Activated CD4-positive, CD25-positive, alpha-beta regulatory T cell treated with anti-CD3 and anti-CD28 coated beads, Interleukin-2, amount 50 U/mL, for 24 hours (primary cell): ENCODE results near the gene MT1H.
"Not testable (repeated sequence)": the region's sequence is repeated elsewhere in the genome, so short reads cannot be mapped to it uniquely, and the experiment has no call there.

ENCODE experiments used
- ATAC-seq, 2 donors: fragments of 150-1000 bp; cut with Tn5 transposase; one replicate each; pipeline ENCODE4 v1.10.0; 2021; ENCODE audit warnings: mild to moderate bottlenecking in 1 of 2, moderate library complexity in 1 of 2

The MT1H gene

DNA sequence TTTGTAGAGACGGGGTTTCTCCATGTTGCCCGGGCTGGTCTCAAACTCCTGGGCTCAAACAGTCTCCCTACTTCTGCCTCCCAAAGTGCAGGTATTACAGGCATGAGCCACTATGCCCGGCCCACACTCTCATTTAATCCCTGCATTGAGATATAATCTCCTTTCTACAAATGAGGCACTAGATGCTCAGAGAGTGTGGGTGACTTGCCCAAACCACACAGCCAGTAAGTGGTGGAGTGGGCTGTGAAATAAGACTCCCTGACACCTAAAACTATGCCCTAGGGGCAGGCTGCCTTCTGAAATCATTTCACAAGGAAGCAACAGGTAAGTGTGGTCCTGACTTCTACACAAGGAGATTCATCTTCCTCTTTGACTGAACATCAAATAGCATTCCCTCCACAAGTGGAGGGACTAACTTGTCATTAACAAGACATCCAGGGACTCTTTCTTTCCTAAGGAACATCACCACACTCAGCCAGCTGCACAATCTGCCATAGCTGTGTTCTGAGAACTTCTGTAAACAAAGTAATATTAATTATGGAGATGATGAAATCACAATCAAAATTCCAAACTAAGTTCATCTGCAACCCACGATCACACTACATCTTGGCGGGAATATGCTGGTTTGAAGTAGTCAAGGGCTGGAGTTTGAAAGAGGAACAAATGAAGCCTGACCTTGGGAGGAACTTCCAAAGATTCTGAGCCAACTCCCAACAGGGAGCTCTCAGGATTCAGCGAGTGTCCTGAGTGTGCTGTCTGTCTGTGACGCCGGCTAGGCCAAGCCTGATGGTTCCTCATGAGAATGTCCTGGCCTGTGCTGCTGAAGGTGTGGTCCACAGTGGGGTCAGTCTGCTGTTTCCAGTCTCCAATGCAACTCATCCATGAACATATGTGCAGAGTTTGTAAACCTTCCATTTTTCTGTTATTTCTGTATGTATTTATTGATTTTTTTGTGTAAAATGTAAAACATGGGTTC is 4.0 kb upstream of the MT1H start:
- not testable (repeated sequence) for ATAC-seq

DNA sequence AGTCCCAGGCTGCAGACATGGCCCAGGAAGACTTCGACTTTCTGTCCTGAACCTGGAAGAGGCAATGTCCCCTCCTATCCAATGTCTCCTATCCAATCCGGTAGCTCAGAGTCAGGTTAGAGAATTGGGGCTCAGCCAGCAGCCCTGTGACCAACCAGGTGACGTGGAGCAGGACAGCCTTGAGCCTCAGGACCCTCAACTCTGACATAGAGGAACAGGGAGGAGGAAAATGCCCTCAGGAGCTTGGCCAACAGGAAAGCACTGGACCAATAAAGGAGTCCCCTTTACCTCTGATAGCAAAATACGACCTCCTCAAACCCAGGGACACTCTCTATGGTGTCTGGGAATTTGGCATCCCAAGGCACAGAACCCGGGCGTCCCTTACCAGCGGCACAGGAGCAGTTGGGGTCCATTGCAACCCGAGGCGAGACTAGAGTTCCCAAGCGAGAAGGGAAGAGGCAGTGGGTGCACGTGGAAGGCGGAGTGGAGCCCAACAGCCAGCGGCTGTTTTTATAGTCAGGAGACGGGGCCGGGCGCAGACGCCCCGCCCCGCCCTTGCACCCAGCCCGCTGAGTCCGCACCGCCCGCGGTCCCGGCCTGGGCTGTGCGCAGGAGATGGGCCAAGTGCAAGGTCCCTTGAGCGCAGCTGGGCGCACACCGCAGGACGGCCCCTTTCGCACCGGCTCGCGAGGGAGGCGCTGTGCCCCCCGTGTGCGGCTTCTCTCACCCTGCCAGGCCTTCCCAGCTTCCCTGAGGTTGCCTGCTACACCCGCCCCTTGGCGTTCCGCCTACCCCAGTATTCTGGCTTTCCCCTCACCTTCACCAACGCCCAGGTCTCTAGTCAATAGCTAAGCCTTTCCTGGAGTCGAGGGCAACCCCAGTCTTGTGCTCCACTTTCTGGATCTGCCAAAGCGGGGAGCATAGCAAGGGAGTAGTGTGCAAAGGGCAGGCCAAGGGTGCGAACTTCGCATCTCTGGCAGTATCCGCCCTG is 1.7 kb upstream of the MT1H start, which contains the start of gene MT1G:
Gene MT1G (minus strand): TSS at position 485 of the 991 bp plus-strand sequence. CDS start 72 bp downstream, at position 413.
- peak; percentile 44 to 55 for ATAC-seq

GRCh38 chr16:56669840-56670619 is 416 bp downstream of the MT1H start:
- no peak for ATAC-seq

GRCh38 chr16:56670620-56670934 is 963 bp downstream of the MT1H start:
- ATAC-seq: no peak

- ATAC-seq: not testable (repeated sequence)
These were observed 2.1 kb downstream of the MT1H start for GRCh38 chr16:56671691-56672090.

- not testable (repeated sequence) for ATAC-seq
These were observed 2.6 kb downstream of the MT1H start for GRCh38 chr16:56672171-56672570.

- no peak for ATAC-seq
These were observed 3.3 kb downstream of the MT1H start for GRCh38 chr16:56672761-56673536.

DNA sequence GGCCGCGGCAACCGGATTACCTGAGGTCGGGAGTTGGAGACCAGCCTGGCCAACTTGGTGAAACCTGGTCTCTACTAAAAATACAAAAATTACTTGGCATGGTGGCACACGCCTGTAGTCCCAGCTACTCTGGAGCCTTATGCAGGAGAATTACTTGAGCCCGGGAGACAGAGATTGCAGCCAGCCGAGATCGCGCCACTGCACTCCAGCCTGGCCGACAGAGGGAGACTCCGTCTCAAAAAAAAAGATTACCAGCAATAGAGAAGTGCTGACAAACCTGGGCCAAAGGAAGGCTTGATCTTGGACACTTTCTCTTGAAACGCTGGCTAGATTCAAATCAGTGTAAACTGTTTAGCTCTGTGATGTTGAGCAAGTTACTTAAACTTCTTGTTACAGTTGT is 4.3 kb downstream of the MT1H start:
- no peak for ATAC-seq

GRCh38 chr16:56674570-56674969 is 5.0 kb downstream of the MT1H start:
- ATAC-seq: not testable (repeated sequence)

GRCh38 chr16:56675685-56676210 is 6.1 kb downstream of the MT1H start:
- peak; percentile 55 to 66 for ATAC-seq

- ATAC-seq: no peak
These were observed 7.9 kb downstream of the MT1H start for GRCh38 chr16:56677474-56677873.

GRCh38 chr16:56679078-56679730 is 9.6 kb downstream of the MT1H start:
- ATAC-seq: no peak

DNA sequence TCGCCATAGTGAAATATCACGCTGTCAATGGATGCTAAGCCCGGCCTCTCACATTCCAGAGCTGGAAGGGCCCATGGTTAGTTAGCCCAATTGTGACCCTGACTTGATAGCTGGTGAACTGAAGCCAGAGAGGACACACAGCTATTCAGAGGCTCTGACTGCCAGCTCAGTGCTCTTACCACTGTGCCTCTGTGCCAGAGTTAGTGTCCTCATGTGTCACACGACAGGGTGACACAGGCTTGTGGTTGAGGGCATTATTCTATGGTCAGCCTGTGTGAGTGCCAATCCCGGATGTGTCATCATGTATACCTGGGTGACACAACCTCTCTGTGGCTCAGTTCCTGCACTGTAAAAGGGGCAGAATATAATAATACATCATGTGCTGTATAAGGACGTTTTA is 10.2 kb downstream of the MT1H start:
- ATAC-seq: peak; percentile 3 to 30

- peak; percentile 99 for ATAC-seq
These were observed 12.5 kb downstream of the MT1H start, which contains the start of gene MT1X for GRCh38 chr16:56681939-56682702. TSS of gene MT1X (plus strand) at chr16:56682470. CDS start at chr16:56682541, 71 bp downstream.

- peak in 1 of 2 donors; percentile 4 for ATAC-seq
These were observed 13.2 kb downstream of the MT1H start for GRCh38 chr16:56682703-56683397.

- ATAC-seq: no peak
These were observed 14.0 kb downstream of the MT1H start for GRCh38 chr16:56683424-56684172.

DNA sequence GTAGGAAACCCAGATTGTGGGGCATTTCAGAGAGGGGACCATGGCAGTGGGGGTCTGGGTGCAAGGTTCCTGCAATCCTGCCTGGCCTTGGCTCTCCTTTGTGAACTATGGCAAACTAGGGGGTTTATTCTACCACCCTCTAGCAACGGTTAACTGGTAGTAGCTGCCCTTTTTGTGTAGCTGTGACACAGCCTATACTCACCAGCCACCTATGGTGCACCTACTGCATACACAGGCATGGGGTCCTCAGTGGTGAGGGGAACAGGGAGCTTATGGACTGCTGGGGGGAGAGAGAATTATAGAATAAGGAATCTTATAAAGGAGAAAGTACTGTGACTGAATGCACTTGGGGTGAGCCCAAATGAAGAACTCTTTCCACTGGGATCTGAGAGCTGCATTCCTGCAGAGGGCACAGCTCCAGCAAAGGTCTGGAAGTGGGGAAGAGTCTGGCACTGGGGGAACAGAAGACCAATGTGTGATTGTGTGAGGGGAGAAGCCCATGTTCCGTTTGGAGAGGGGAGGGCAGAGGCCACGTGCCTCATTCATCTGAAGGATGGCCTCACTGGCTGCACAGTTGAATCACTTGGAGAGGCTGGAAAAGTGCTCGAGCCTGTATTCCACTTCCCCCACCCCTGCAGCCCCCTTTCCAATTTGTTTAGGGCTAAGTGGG is 14.8 kb downstream of the MT1H start:
- ATAC-seq: no peak
